Vagina (tissue), 2 donors: Measurements from ENCODE around the gene FAM171A1. TPM values are rescaled to one million over a fixed set of nuclear protein-coding genes. Genes with fewer than 3 reads are reported as not detected.

Experiments
- DNase-seq, 2 donors: peaks; one replicate each; pipeline ENCODE4 v3.0.0-alpha.2; 2017; ENCODE audit errors: extremely low spot score in 2 of 2
- H3K27ac ChIP-seq: fragments of 200-600 bp; sonication (generic); one replicate; pipeline ENCODE4 v1.5.1; 2019
- H3K27me3 ChIP-seq: fragments of 200-600 bp; sonication (generic); one replicate; pipeline ENCODE4 v1.5.1; 2019
- H3K36me3 ChIP-seq, 2 donors: fragments of 200-600 bp; sonication (generic); one replicate each; pipeline ENCODE4 v1.5.1; 2017 to 2019
- H3K4me1 ChIP-seq: fragments of 200-600 bp; sonication (generic); one replicate; pipeline ENCODE4 v1.5.1; 2019
- H3K4me3 ChIP-seq, 2 donors: fragments of 200-600 bp; sonication (generic); 1 replicate in 1 of 2; 2 replicates in 1 of 2; pipeline ENCODE4 v1.5.1; 2016 to 2019
- H3K9me3 ChIP-seq: fragments of 200-600 bp; sonication (generic); one replicate; pipeline ENCODE4 v1.5.1; 2019
- POLR2A ChIP-seq, 2 donors: fragments of 450-650 bp; IDR thresholded peaks; one replicate each; pipeline ENCODE4 v1.6.1; 2017; ENCODE audit warnings: antibody characterized with exemption in 2 of 2, mild to moderate bottlenecking in 2 of 2, moderate library complexity in 2 of 2
- POLR2AphosphoS5 ChIP-seq, 2 donors: sonication (generic); formaldehyde crosslinking; IDR thresholded peaks; one replicate each; pipeline ENCODE4 v1.9.0; 2017; ENCODE audit warnings: antibody characterized with exemption in 2 of 2, mild to moderate bottlenecking in 2 of 2, low read depth in 1 of 2; ENCODE audit not compliant: insufficient read depth in 1 of 2
- intact Hi-C: fragments of 100-400 bp; cut with DNase I; formaldehyde crosslinking; loops from one replicate; pipeline ENCODE4 v1.15.1; 2023
- total RNA-seq: library from RNA; depleted of rRNA; stranded (reverse); fragments of >200 nt; gene quantifications from one replicate; pipeline ENCODE4 v1.2.3, GENCODE V29; 2016
- TF ChIP-seq, protein P1 (sequence below), 3 experiments: fragments of 450-650 bp in 2 of 3; fragments of 200-600 bp in 1 of 3; sonication (generic) in 1 of 3; IDR thresholded peaks; one replicate each; pipeline ENCODE4 v1.5.1; 2017 to 2019; ENCODE audit warnings: antibody characterized with exemption in 3 of 3, mild to moderate bottlenecking in 2 of 3, moderate library complexity in 2 of 3

The FAM171A1 gene
- total RNA-seq, 1 donor from 2014 or later: 8.6 TPM

DNA sequence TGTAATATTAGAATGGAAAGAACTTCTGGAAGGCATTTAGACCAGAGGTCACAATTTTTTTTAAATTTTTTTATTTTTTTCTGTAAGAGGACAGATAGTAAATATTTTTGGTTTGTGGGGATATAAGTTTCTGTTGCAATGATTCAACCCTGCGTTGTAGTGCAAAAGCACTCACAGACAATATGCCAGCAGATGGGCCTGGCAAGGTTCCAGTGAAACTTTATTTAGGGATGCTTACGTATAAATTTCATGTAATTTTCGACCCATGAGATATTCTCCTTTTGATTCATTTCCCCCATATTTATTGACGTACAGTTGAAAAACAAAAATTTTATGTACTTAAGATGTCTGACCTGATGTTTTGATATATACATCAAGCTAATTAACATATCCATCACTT lies 129.8 kb downstream of the FAM171A1 start:
- DNase-seq: no peak
- intact Hi-C loops: no loop called here
- no peaks in the 10 kb centered on the region for H3K4me1 ChIP-seq
- TF ChIP-seq, protein P1, sequence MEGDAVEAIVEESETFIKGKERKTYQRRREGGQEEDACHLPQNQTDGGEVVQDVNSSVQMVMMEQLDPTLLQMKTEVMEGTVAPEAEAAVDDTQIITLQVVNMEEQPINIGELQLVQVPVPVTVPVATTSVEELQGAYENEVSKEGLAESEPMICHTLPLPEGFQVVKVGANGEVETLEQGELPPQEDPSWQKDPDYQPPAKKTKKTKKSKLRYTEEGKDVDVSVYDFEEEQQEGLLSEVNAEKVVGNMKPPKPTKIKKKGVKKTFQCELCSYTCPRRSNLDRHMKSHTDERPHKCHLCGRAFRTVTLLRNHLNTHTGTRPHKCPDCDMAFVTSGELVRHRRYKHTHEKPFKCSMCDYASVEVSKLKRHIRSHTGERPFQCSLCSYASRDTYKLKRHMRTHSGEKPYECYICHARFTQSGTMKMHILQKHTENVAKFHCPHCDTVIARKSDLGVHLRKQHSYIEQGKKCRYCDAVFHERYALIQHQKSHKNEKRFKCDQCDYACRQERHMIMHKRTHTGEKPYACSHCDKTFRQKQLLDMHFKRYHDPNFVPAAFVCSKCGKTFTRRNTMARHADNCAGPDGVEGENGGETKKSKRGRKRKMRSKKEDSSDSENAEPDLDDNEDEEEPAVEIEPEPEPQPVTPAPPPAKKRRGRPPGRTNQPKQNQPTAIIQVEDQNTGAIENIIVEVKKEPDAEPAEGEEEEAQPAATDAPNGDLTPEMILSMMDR (IDR thresholded peaks at IDR 0.05): no peak
- TF ChIP-seq POLR2A (IDR thresholded peaks at IDR 0.05) (no peak), POLR2AphosphoS5 (IDR thresholded peaks at IDR 0.05; ENCODE audit: insufficient read depth in 1 of 2, low read depth in 1 of 2) (no peak)
- H3K4me3 ChIP-seq: no peak overlapping the region
- no peaks in the 10 kb centered on the region for H3K36me3 ChIP-seq
- H3K27me3 ChIP-seq: no peaks in the 10 kb centered on the region
- no peaks in the 10 kb centered on the region for H3K9me3 ChIP-seq
- H3K27ac ChIP-seq: no peak overlapping the region

DNA sequence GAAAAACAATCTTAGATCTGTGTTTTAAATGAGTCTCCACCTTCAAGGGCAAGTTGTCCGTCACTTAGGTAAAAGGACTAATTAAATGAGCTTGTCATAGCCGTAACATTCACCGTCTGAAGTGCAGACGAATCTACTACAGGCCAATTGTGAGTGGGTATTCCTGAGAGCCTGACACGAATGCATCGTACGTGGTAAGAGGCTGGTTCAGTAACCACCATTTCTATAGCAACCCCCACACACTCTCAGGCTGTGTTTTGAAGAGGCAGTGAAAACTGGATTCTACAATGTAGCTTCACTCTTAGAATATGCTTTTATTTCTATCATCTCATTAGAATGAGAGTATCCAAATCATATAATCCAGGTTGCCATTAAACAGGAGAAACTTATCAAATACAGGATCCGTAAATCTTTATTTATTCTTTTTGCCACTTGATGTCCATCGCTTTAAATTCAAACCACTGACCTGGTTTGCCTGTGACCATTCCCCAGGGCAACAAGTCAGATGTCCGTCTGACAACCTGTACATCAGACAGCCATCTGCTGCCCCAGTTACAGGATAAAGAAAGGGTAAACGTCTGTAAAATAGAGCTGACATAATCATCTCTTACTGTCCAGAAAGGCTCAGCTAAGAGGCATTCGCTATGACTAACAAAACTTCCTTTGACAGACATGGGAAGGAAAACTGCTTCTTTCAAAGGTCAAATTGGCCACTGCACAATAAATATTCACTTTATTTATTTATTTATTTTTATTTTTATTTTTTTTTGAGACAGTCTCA lies 132.3 kb downstream of the FAM171A1 start:
- no peaks in the 10 kb centered on the region for H3K4me1 ChIP-seq
- no peaks in the 10 kb centered on the region for H3K36me3 ChIP-seq
- no peak for DNase-seq
- H3K27me3 ChIP-seq: no peaks in the 10 kb centered on the region
- TF ChIP-seq, protein P1 (IDR thresholded peaks at IDR 0.05): no peak
- TF ChIP-seq POLR2A (IDR thresholded peaks at IDR 0.05) (no peak), POLR2AphosphoS5 (IDR thresholded peaks at IDR 0.05; ENCODE audit: insufficient read depth in 1 of 2, low read depth in 1 of 2) (no peak)
- no peaks in the 10 kb centered on the region for H3K9me3 ChIP-seq
- intact Hi-C loops: no loop called here
- no peak overlapping the region for H3K4me3 ChIP-seq
- no peak overlapping the region for H3K27ac ChIP-seq

DNA sequence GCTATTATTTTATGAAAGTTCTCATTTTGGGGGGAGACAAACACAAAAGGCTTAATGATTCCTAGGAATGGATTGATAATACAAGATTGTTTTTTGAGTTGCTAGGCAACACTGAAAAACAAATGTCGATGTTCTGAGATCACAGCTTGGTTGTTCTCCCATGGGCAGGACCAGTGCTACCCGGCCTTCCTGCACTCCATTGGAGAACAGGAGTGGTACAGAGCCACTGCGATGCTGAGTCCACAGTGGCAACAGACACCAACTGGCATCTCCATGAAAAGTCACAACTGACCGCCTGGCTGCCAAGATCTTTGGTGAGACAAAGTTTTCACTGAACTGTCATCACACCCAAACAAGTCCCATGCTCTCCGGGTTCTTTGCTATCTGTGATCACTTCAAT lies 133.7 kb downstream of the FAM171A1 start:
- Histone ChIP-seq H3K27me3 (no peaks in the 10 kb centered on the region), H3K27ac (no peak overlapping the region), H3K36me3 (no peaks in the 10 kb centered on the region), H3K4me3 (no peak overlapping the region), H3K9me3 (no peaks in the 10 kb centered on the region), H3K4me1 (no peaks in the 10 kb centered on the region)
- no peak for TF ChIP-seq POLR2AphosphoS5 (IDR thresholded peaks at IDR 0.05; ENCODE audit: insufficient read depth in 1 of 2, low read depth in 1 of 2)
- TF ChIP-seq POLR2A (IDR thresholded peaks at IDR 0.05): no peak
- TF ChIP-seq, protein P1 (IDR thresholded peaks at IDR 0.05): no peak
- intact Hi-C loops: no loop called here
- DNase-seq: no peak

DNA sequence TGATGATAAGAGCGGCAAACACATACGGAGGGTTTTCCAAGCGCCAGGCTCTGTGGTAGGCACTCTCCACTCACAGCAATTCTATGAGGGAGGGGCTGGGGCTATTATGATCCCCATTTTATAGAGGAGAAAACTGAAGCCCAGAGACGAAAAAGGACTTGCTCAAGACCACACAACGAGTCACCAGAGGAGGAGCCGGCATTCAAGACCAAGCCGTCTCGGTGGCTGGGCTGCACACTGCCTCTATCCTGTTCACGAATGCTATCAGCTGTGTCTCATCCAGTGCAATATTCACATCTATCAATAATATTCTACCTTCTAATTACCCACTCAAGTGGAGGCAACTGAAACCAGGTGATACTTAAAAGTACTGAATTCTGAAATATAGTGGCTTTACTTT lies 134.7 kb downstream of the FAM171A1 start:
- Histone ChIP-seq H3K27me3 (no peaks in the 10 kb centered on the region), H3K27ac (no peak overlapping the region), H3K36me3 (no peaks in the 10 kb centered on the region), H3K4me1 (no peaks in the 10 kb centered on the region), H3K4me3 (no peak overlapping the region), H3K9me3 (no peaks in the 10 kb centered on the region)
- intact Hi-C loops: no loop called here
- DNase-seq: no peak
- TF ChIP-seq, protein P1 (IDR thresholded peaks at IDR 0.05): no peak

GRCh38 chr10:15232279-15232678 lies 138.8 kb downstream of the FAM171A1 start:
- H3K36me3 ChIP-seq: no peaks in the 10 kb centered on the region
- H3K27me3 ChIP-seq: no peaks in the 10 kb centered on the region
- intact Hi-C loops: no loop called here
- TF ChIP-seq POLR2A (IDR thresholded peaks at IDR 0.05): no peak
- TF ChIP-seq POLR2AphosphoS5 (IDR thresholded peaks at IDR 0.05; ENCODE audit: insufficient read depth in 1 of 2, low read depth in 1 of 2): no peak
- TF ChIP-seq, protein P1 (IDR thresholded peaks at IDR 0.05): no peak
- H3K4me1 ChIP-seq: no peaks in the 10 kb centered on the region
- no peak for DNase-seq
- H3K27ac ChIP-seq: no peak overlapping the region
- no peaks in the 10 kb centered on the region for H3K9me3 ChIP-seq
- no peak overlapping the region for H3K4me3 ChIP-seq
